Esophagus muscularis mucosa (tissue), 3 donors: ENCODE data around the gene ST6GALNAC6.
A peak's percentile ranks its signal among the peaks of the same experiment; 100 is the strongest.

Experiments used
- POLR2A ChIP-seq: fragments of 450-650 bp; IDR thresholded peaks from one replicate; pipeline ENCODE4 v1.6.1; 2017; ENCODE audit warnings: antibody characterized with exemption, moderate library complexity, mild to moderate bottlenecking, low read depth
- POLR2AphosphoS5 ChIP-seq, 2 donors: sonication (generic); formaldehyde crosslinking; IDR thresholded peaks; one replicate each; pipeline ENCODE4 v1.6.1; 2017; ENCODE audit warnings: antibody characterized with exemption in 2 of 2
- TF ChIP-seq, protein P1 (sequence below), 3 experiments: fragments of 200-600 bp in 2 of 3; fragments of 450-650 bp in 1 of 3; sonication (generic) in 2 of 3; IDR thresholded peaks; one replicate each; pipeline ENCODE4 v1.5.1; 2017 to 2019; ENCODE audit warnings: antibody characterized with exemption in 3 of 3, mild to moderate bottlenecking in 2 of 3, moderate library complexity in 1 of 3

DNA sequence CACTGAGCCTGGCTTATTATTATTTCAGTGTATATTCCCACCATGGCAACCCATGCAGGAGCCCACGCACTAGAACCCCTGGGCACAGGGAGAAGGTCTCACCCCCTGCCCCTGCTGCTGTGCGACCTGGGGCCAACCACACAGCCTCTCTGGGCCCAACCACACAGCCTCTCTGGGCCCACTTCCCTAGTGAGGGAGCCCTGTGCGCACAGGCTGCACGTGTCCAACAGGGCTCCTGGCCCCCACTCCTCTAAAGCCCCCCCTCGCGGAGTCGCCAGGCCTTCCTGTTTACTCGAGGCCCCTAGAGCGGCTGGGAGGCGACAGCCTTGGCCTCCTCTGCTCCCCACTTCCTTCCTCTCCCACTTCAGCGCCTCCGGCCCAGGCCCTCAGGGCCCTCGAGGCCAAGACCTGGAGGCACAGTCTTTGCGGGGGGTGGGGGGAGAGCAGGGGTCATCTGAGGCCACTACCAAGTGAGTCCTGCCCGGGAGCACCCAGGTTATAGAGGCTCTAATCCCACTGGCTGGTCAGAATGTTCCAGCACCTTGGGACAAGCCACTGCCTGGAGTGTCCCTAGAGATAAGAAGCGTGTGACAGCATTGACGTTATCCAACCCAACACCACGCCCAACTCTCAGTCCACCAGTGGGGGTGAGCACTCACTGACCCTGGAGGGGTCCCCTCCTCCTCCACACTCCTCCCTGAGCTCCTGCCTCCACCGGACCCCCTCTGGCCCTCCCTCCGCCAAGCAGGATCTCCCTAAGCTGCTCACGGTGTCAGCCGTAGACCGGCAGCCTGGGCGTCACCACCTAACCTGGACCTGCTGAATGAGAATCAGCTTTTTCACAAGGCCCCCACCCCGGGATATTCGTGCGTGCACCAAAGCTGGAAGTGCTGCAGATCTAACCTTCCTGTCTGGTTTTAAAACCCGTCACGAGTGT, 37.1 kb downstream of the ST6GALNAC6 start:
- TF ChIP-seq, protein P1, sequence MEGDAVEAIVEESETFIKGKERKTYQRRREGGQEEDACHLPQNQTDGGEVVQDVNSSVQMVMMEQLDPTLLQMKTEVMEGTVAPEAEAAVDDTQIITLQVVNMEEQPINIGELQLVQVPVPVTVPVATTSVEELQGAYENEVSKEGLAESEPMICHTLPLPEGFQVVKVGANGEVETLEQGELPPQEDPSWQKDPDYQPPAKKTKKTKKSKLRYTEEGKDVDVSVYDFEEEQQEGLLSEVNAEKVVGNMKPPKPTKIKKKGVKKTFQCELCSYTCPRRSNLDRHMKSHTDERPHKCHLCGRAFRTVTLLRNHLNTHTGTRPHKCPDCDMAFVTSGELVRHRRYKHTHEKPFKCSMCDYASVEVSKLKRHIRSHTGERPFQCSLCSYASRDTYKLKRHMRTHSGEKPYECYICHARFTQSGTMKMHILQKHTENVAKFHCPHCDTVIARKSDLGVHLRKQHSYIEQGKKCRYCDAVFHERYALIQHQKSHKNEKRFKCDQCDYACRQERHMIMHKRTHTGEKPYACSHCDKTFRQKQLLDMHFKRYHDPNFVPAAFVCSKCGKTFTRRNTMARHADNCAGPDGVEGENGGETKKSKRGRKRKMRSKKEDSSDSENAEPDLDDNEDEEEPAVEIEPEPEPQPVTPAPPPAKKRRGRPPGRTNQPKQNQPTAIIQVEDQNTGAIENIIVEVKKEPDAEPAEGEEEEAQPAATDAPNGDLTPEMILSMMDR (IDR thresholded peaks at IDR 0.05), result no peak
- TF ChIP-seq POLR2AphosphoS5 (IDR thresholded peaks at IDR 0.05) (peak in 1 of 2 donors; percentile 37), POLR2A (no peak)
